ENCODE data around the gene CDAN1. TPM values are rescaled to one million over a fixed set of nuclear protein-coding genes. Genes with fewer than 3 reads are reported as not detected.

Gene CDAN1
- total RNA-seq, 2 experiments from 2014 or later, result 18.3 to 19.0 TPM

- CTCF ChIA-PET, result interaction anchor here (3.8 kb wide), 1 partner anchor 192 kb away, joined by 17 read pairs; no protein-coding TSS in a partner anchor
- POLR2A ChIA-PET, result interaction anchor here (0.8 kb wide), 1 partner anchor 11 kb away, joined by 3 read pairs; no protein-coding TSS in a partner anchor
- Mint-ChIP-seq H3K27ac (no peak overlapping the region), H3K4me3 (no peak overlapping the region), H3K4me1 (ENCODE audit: low read depth) (peaks cover 15% of the 10 kb centered on the region), H3K27me3 (no peaks in the 10 kb centered on the region), H3K9me3 (no peaks in the 10 kb centered on the region), H3K36me3 (ENCODE audit: low read depth) (peaks cover 22% of the 10 kb centered on the region)
- intact Hi-C loops (cut with micrococcal nuclease), result no loop called here
- ATAC-seq (no peak), DNase-seq (no peak)
- no peak for TF ChIP-seq CTCF (IDR thresholded peaks at IDR 0.05)
Measured at GRCh38 chr15:42734076-42734672, 2.8 kb downstream of the CDAN1 start.

- Mint-ChIP-seq H3K4me3 (no peak overlapping the region), H3K27me3 (no peaks in the 10 kb centered on the region), H3K27ac (no peak overlapping the region), H3K4me1 (ENCODE audit: low read depth) (peaks cover 15% of the 10 kb centered on the region), H3K36me3 (ENCODE audit: low read depth) (peaks cover 26% of the 10 kb centered on the region), H3K9me3 (no peaks in the 10 kb centered on the region)
- POLR2A ChIA-PET, result no interaction called here
- CTCF ChIA-PET, result interaction anchor here (0.6 to 1.6 kb wide), 2 partner anchors 190 to 193 kb away, joined by 3 to 4 read pairs; no protein-coding TSS in a partner anchor
- no peak for DNase-seq
- ATAC-seq, result no peak
- no peak for TF ChIP-seq CTCF (IDR thresholded peaks at IDR 0.05)
- intact Hi-C loops (cut with micrococcal nuclease), result no loop called here
Measured at GRCh38 chr15:42733027-42733426, 3.9 kb downstream of the CDAN1 start.

GRCh38 chr15:42732095-42732827, 4.7 kb downstream of the CDAN1 start:
- ChIA-PET CTCF (interaction anchor here (0.6 to 1.6 kb wide), 2 partner anchors 191 to 194 kb away, joined by 3 to 4 read pairs; no protein-coding TSS in a partner anchor), POLR2A (no interaction called here)
- ATAC-seq (no peak), DNase-seq (no peak)
- Mint-ChIP-seq H3K4me3 (no peak overlapping the region), H3K4me1 (ENCODE audit: low read depth) (peaks cover 11% of the 10 kb centered on the region), H3K27ac (no peak overlapping the region), H3K36me3 (ENCODE audit: low read depth) (peaks cover 29% of the 10 kb centered on the region), H3K9me3 (no peaks in the 10 kb centered on the region), H3K27me3 (no peaks in the 10 kb centered on the region)
- TF ChIP-seq CTCF (IDR thresholded peaks at IDR 0.05), result no peak
- intact Hi-C loops (cut with micrococcal nuclease), result no loop called here

GRCh38 chr15:42731461-42731860, 5.5 kb downstream of the CDAN1 start:
- no peak for ATAC-seq
- H3K4me1 Mint-ChIP-seq (ENCODE audit: low read depth), result peaks cover 10% of the 10 kb centered on the region
- H3K27me3 Mint-ChIP-seq, result no peaks in the 10 kb centered on the region
- H3K27ac Mint-ChIP-seq, result no peak overlapping the region
- DNase-seq, result no peak
- peaks cover 32% of the 10 kb centered on the region for H3K36me3 Mint-ChIP-seq (ENCODE audit: low read depth)
- ChIA-PET CTCF (no interaction called here), POLR2A (no interaction called here)
- H3K4me3 Mint-ChIP-seq, result no peak overlapping the region
- no peak for TF ChIP-seq CTCF (IDR thresholded peaks at IDR 0.05)
- intact Hi-C loops (cut with micrococcal nuclease), result no loop called here
- H3K9me3 Mint-ChIP-seq, result no peaks in the 10 kb centered on the region

- intact Hi-C loops (cut with micrococcal nuclease), result no loop called here
- no peak for ATAC-seq
Measured at GRCh38 chr15:42730536-42730935, 6.4 kb downstream of the CDAN1 start.

More at GRCh38 chr15:42730536-42730935, 6.4 kb downstream of the CDAN1 start:
- peaks cover 5% of the 10 kb centered on the region for H3K4me1 Mint-ChIP-seq (ENCODE audit: low read depth)
- TF ChIP-seq CTCF (IDR thresholded peaks at IDR 0.05), result no peak
- ChIA-PET CTCF (no interaction called here), POLR2A (interaction anchor here (0.6 kb wide), 1 partner anchor 9 kb away, joined by 3 read pairs; no protein-coding TSS in a partner anchor)
- H3K36me3 Mint-ChIP-seq (ENCODE audit: low read depth), result peaks cover 34% of the 10 kb centered on the region
- no peak overlapping the region for H3K27ac Mint-ChIP-seq
- DNase-seq, result no peak
- H3K9me3 Mint-ChIP-seq, result no peaks in the 10 kb centered on the region
- H3K27me3 Mint-ChIP-seq, result no peaks in the 10 kb centered on the region
- no peak overlapping the region for H3K4me3 Mint-ChIP-seq
